WTC11 (cell line): ENCODE measurements around the gene PRKCZ.

Experiments used
- ATF2 ChIP-seq: sonication (generic); formaldehyde crosslinking; IDR thresholded peaks from 2 replicates; pipeline ENCODE4 v1.8.1; 2022; ENCODE audit warnings: low read depth, missing genetic modification reagents, borderline replicate concordance
- CREB1 ChIP-seq: sonication (generic); formaldehyde crosslinking; IDR thresholded peaks from 2 replicates; pipeline ENCODE4 v1.8.0; 2023; ENCODE audit warnings: mild to moderate bottlenecking, missing genetic modification reagents
- JUN ChIP-seq: sonication (generic); formaldehyde crosslinking; IDR thresholded peaks from 2 replicates; pipeline ENCODE4 v1.8.0; 2023; ENCODE audit warnings: mild to moderate bottlenecking, missing genetic modification reagents
- NR2C2 ChIP-seq: sonication (generic); formaldehyde crosslinking; IDR thresholded peaks from 2 replicates; pipeline ENCODE4 v1.8.0; 2022; ENCODE audit warnings: mild to moderate bottlenecking, missing genetic modification reagents
- SP1 ChIP-seq: sonication (generic); formaldehyde crosslinking; conservative IDR thresholded peaks from 2 replicates; pipeline ENCODE4 v1.8.1; 2022; ENCODE audit warnings: missing genetic modification reagents
- ZNF532 ChIP-seq: fragments of 250-450 bp; sonication (Bioruptor Pico); IDR thresholded peaks from 2 replicates; pipeline ENCODE4 v1.9.0; 2021; ENCODE audit warnings: mild to moderate bottlenecking, borderline replicate concordance
- TF ChIP-seq, protein P1 (sequence below): fragments of 200-600 bp; IDR thresholded peaks from 2 replicates; pipeline ENCODE4 v1.8.0; 2022; ENCODE audit warnings: antibody characterized with exemption

GRCh38 chr1:2144501-2145090, 94.4 kb downstream of the PRKCZ start:
- TF ChIP-seq ATF2 (CRISPR knock-in tag) (no peak), SP1 (CRISPR knock-in tag) (no peak), JUN (CRISPR knock-in tag) (no peak), ZNF532 (no peak), CREB1 (CRISPR knock-in tag) (no peak), NR2C2 (CRISPR knock-in tag) (no peak)
- TF ChIP-seq, protein P1, sequence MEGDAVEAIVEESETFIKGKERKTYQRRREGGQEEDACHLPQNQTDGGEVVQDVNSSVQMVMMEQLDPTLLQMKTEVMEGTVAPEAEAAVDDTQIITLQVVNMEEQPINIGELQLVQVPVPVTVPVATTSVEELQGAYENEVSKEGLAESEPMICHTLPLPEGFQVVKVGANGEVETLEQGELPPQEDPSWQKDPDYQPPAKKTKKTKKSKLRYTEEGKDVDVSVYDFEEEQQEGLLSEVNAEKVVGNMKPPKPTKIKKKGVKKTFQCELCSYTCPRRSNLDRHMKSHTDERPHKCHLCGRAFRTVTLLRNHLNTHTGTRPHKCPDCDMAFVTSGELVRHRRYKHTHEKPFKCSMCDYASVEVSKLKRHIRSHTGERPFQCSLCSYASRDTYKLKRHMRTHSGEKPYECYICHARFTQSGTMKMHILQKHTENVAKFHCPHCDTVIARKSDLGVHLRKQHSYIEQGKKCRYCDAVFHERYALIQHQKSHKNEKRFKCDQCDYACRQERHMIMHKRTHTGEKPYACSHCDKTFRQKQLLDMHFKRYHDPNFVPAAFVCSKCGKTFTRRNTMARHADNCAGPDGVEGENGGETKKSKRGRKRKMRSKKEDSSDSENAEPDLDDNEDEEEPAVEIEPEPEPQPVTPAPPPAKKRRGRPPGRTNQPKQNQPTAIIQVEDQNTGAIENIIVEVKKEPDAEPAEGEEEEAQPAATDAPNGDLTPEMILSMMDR, result no peak
